HCT116 (cell line): ENCODE results near the gene ABCB6.

Experiments used
- EZH2 ChIP-seq: fragments of 200-600 bp; sonication (generic); IDR thresholded peaks from 2 replicates; pipeline ENCODE4 v1.6.1; 2017; ENCODE audit warnings: antibody characterized with exemption, mixed run types
- TF ChIP-seq, protein P1 (sequence below), 3 experiments: fragments of 200-600 bp in 1 of 3; sonication (generic) in 1 of 3; IDR thresholded peaks in 2 of 3; conservative IDR thresholded peaks in 1 of 3; 2 replicates each; pipeline ENCODE4 v1.5.1; 2012 to 2017; ENCODE audit warnings: low read depth in 2 of 3, low read length in 2 of 3, antibody characterized with exemption in 1 of 3, borderline replicate concordance in 1 of 3, control low read depth in 1 of 3, mild to moderate bottlenecking in 1 of 3, mixed read lengths in 1 of 3, mixed run types in 1 of 3, moderate library complexity in 1 of 3; ENCODE audit not compliant: insufficient read depth in 1 of 3

DNA sequence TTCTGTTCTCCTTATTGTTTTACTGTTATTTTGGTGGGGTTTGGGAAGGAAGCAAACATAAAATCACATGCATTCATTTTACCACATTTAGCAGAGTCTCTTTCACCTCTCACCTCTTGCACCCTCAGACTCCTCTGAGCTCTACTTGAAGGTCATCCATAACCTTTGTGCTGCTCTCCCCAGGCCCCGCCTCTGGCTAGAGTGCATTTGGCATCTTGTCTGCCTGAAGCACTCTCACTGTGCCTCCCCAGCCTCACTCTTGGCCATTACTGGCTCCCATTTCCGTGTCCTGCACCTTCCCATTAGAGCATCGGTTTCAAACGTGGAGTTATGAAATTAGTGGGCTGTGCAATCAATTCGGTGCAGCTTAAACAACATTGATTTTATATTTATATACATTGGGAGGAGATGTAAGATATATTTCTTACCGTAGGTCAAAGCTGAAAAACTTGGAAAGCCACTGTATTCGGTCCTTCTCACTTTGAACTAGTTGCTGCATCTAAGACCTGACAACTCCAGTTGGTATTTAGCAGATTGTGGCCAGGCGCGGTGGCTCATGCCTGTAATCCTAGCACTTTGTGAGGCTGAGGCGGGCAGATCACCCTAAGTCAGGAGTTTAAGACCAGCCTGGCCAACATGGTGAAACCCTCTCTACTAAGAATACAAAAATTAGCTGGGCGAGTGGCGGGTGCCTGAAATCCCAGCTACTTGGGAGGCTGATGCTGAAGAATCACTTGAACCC lies 19.1 kb downstream of the ABCB6 start:
- TF ChIP-seq, protein P1, sequence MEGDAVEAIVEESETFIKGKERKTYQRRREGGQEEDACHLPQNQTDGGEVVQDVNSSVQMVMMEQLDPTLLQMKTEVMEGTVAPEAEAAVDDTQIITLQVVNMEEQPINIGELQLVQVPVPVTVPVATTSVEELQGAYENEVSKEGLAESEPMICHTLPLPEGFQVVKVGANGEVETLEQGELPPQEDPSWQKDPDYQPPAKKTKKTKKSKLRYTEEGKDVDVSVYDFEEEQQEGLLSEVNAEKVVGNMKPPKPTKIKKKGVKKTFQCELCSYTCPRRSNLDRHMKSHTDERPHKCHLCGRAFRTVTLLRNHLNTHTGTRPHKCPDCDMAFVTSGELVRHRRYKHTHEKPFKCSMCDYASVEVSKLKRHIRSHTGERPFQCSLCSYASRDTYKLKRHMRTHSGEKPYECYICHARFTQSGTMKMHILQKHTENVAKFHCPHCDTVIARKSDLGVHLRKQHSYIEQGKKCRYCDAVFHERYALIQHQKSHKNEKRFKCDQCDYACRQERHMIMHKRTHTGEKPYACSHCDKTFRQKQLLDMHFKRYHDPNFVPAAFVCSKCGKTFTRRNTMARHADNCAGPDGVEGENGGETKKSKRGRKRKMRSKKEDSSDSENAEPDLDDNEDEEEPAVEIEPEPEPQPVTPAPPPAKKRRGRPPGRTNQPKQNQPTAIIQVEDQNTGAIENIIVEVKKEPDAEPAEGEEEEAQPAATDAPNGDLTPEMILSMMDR (IDR thresholded peaks at IDR 0.05 in 2 of 3, conservative IDR thresholded peaks at IDR 0.05 in 1 of 3; ENCODE audit: borderline replicate concordance in 1 of 3, insufficient read depth in 1 of 3, low read depth in 2 of 3, low read length in 2 of 3): no peak
- no peak for TF ChIP-seq EZH2
